Transverse colon (tissue), 4 donors: ENCODE measurements around the gene ITGA4. TPM values are rescaled to one million over a fixed set of nuclear protein-coding genes. Genes with fewer than 3 reads are reported as not detected.

Source experiments
- DNase-seq: peaks from one replicate; pipeline ENCODE4 v3.0.0-alpha.2; 2019
- H3K27ac ChIP-seq, 4 donors: fragments of 200-600 bp; sonication (generic); 2 replicates each; pipeline ENCODE4 v1.5.1; 2016 to 2018; ENCODE audit warnings: inconsistent platforms in 4 of 4
- H3K27me3 ChIP-seq: fragments of 200-600 bp; sonication (generic); 2 replicates; pipeline ENCODE4 v1.5.1; 2017; ENCODE audit warnings: inconsistent platforms
- H3K36me3 ChIP-seq, 4 donors: fragments of 200-600 bp; sonication (generic); 2 replicates each; pipeline ENCODE4 v1.5.1; 2017 to 2019; ENCODE audit warnings: inconsistent platforms in 4 of 4
- H3K4me1 ChIP-seq, 4 donors: fragments of 200-600 bp; sonication (generic); 2 replicates each; pipeline ENCODE4 v1.5.1; 2017 to 2020; ENCODE audit warnings: inconsistent platforms in 4 of 4
- H3K4me3 ChIP-seq, 4 donors: fragments of 200-600 bp; sonication (generic); 1 replicate in 1 of 4; 2 replicates in 3 of 4; pipeline versions ENCODE4 v1.5.1 to v1.6.1; 2017 to 2019; ENCODE audit warnings: inconsistent platforms in 4 of 4
- H3K9me3 ChIP-seq, 2 donors: fragments of 200-600 bp; sonication (generic); 2 replicates each; pipeline ENCODE4 v1.5.1; 2017 to 2019; ENCODE audit warnings: inconsistent platforms in 2 of 2
- CTCF ChIP-seq, 5 experiments: fragments of 200-600 bp in 3 of 5; fragments of 450-650 bp in 2 of 5; sonication (generic) in 3 of 5; IDR thresholded peaks; 1 replicate in 2 of 5; 2 replicates in 3 of 5; pipeline ENCODE4 v1.5.1; 2016 to 2017; ENCODE audit warnings: antibody characterized with exemption in 5 of 5, inconsistent platforms in 3 of 5, mild to moderate bottlenecking in 2 of 5, moderate library complexity in 1 of 5
- EP300 ChIP-seq: sonication (generic); formaldehyde crosslinking; IDR thresholded peaks from one replicate; pipeline ENCODE4 v1.6.1; 2017; ENCODE audit warnings: antibody characterized with exemption, low read depth
- POLR2A ChIP-seq: fragments of 450-650 bp; IDR thresholded peaks from one replicate; pipeline ENCODE4 v1.6.1; 2016; ENCODE audit warnings: antibody characterized with exemption, mild to moderate bottlenecking, moderate library complexity
- POLR2AphosphoS5 ChIP-seq, 3 donors: sonication (generic); formaldehyde crosslinking; IDR thresholded peaks; one replicate each; pipeline ENCODE4 v1.6.1; 2016; ENCODE audit warnings: antibody characterized with exemption in 3 of 3
- WGBS, 2 donors: methylation state at CpG; one replicate each; pipeline ENCODE4 v1.1.5; 2018; ENCODE audit warnings: low coverage in 1 of 2; 5-methylcytosine and 5-hydroxymethylcytosine counted together
- in situ Hi-C, 4 donors: fragments of 200-750 bp; cut with MboI; loops; one replicate each; pipeline versions ENCODE4 v1.15.0 to v1.15.1; 2017; ENCODE audit warnings: low sequenced_read_pairs in 3 of 4, low pct_ligation_motif_present in 1 of 4, low pct_unique_long_range_greater_than_20kb in 1 of 4
- intact Hi-C: fragments of 100-400 bp; cut with DNase I; formaldehyde crosslinking; loops from one replicate; pipeline ENCODE4 v1.15.1; 2023; ENCODE audit warnings: low total_unique reads
- total RNA-seq, 4 donors: library from RNA; depleted of rRNA; stranded (reverse); fragments of >200 nt; gene quantifications; one replicate each; pipeline ENCODE4 v1.1.0, GENCODE V29; 2016

The ITGA4 gene
- total RNA-seq, 4 donors from 2014 or later: 1.1 to 30.8 (median 5.1) TPM

GRCh38 chr2:181516992-181517391 is 59.8 kb downstream of the ITGA4 start:
- in situ Hi-C loops: no loop called here
- intact Hi-C loops: no loop called here
- no peaks in the 10 kb centered on the region for H3K36me3 ChIP-seq

GRCh38 chr2:181517685-181518301 is 60.6 kb downstream of the ITGA4 start:
- DNase-seq: peak; percentile 9
- in situ Hi-C loops (no loop called here), intact Hi-C loops (no loop called here)
- H3K4me1 ChIP-seq: no peaks in the 10 kb centered on the region
- no peaks in the 10 kb centered on the region for H3K36me3 ChIP-seq
- H3K9me3 ChIP-seq: no peaks in the 10 kb centered on the region
- no peaks in the 10 kb centered on the region for H3K27me3 ChIP-seq
- no peak overlapping the region for H3K4me3 ChIP-seq
- H3K27ac ChIP-seq: no peak overlapping the region
- WGBS, 2 donors: 42 to 43% methylated on average over 1 of the region's 1 CpG
- TF ChIP-seq CTCF (IDR thresholded peaks at IDR 0.05) (no peak), POLR2A (no peak), EP300 (no peak), POLR2AphosphoS5 (IDR thresholded peaks at IDR 0.05) (no peak)

More at GRCh38 chr2:181516992-181517391, 59.8 kb downstream of the ITGA4 start:
- H3K9me3 ChIP-seq: no peaks in the 10 kb centered on the region
- no peak for TF ChIP-seq POLR2AphosphoS5 (IDR thresholded peaks at IDR 0.05)
- TF ChIP-seq POLR2A: no peak
- no peak for TF ChIP-seq CTCF (IDR thresholded peaks at IDR 0.05)
- TF ChIP-seq EP300: no peak
- H3K4me3 ChIP-seq: no peak overlapping the region
- DNase-seq: no peak
- no peak overlapping the region for H3K27ac ChIP-seq
- H3K27me3 ChIP-seq: no peaks in the 10 kb centered on the region
- no peaks in the 10 kb centered on the region for H3K4me1 ChIP-seq

- 93% methylated on average over 1 of the region's 1 CpG; no CpG with 5 or more reads in 1 of the 2 donors for WGBS, 2 donors
- in situ Hi-C loops: no loop called here
- Histone ChIP-seq H3K27ac (no peak overlapping the region), H3K9me3 (no peaks in the 10 kb centered on the region), H3K36me3 (no peaks in the 10 kb centered on the region), H3K27me3 (no peaks in the 10 kb centered on the region), H3K4me3 (no peak overlapping the region), H3K4me1 (no peaks in the 10 kb centered on the region)
- intact Hi-C loops: no loop called here
- TF ChIP-seq POLR2A (no peak), CTCF (IDR thresholded peaks at IDR 0.05) (no peak), EP300 (no peak), POLR2AphosphoS5 (IDR thresholded peaks at IDR 0.05) (no peak)
- DNase-seq: no peak
Measured at GRCh38 chr2:181520253-181520652, 63.1 kb downstream of the ITGA4 start.

GRCh38 chr2:181523756-181524155 is 66.6 kb downstream of the ITGA4 start:
- H3K9me3 ChIP-seq: no peaks in the 10 kb centered on the region
- TF ChIP-seq POLR2AphosphoS5 (IDR thresholded peaks at IDR 0.05) (no peak), CTCF (IDR thresholded peaks at IDR 0.05) (no peak), POLR2A (no peak), EP300 (no peak)
- WGBS, 2 donors: 86 to 93% methylated on average over 5 of the region's 5 CpGs

More at GRCh38 chr2:181523756-181524155, 66.6 kb downstream of the ITGA4 start:
- in situ Hi-C loops (no loop called here), intact Hi-C loops (no loop called here)
- H3K4me1 ChIP-seq: no peaks in the 10 kb centered on the region
- DNase-seq: no peak
- H3K27ac ChIP-seq: no peak overlapping the region
- no peaks in the 10 kb centered on the region for H3K27me3 ChIP-seq
- no peak overlapping the region for H3K4me3 ChIP-seq
- no peaks in the 10 kb centered on the region for H3K36me3 ChIP-seq
